T-helper 17 cell (primary cell): ENCODE measurements around the gene MRC2. TPM values are rescaled to one million over a fixed set of nuclear protein-coding genes. Genes with fewer than 3 reads are reported as not detected.
A peak's percentile ranks its signal among the peaks of the same experiment; 100 is the strongest.

Experiments
- ATAC-seq: fragments of 150-1000 bp; cut with Tn5 transposase; 2 replicates; pipeline ENCODE4 v1.10.0; 2021; ENCODE audit warnings: mild to moderate bottlenecking, moderate library complexity
- DNase-seq, 3 donors: peaks; one replicate each; pipeline versions ENCODE4 v3.0.0 to v3.0.0-alpha.2; 2020 to 2021
- H3K9me3 ChIP-seq: one replicate; pipeline ENCODE4 v1.7.0; 2013; ENCODE audit warnings: low read length, mild to moderate bottlenecking; ENCODE audit not compliant: control insufficient read depth, poor library complexity, severe bottlenecking
- H3K27ac Mint-ChIP-seq: one replicate; pipeline ENCODE4 v1.8.0; 2022; ENCODE audit warnings: mild to moderate bottlenecking, moderate library complexity, mixed read lengths
- H3K27me3 Mint-ChIP-seq: one replicate; pipeline ENCODE4 v1.8.0; 2022; ENCODE audit warnings: mixed read lengths
- H3K36me3 Mint-ChIP-seq: one replicate; pipeline ENCODE4 v1.8.0; 2022; ENCODE audit warnings: low read depth, mixed read lengths
- H3K4me1 Mint-ChIP-seq: one replicate; pipeline ENCODE4 v1.8.0; 2022; ENCODE audit warnings: mild to moderate bottlenecking, mixed read lengths
- H3K4me3 Mint-ChIP-seq: one replicate; pipeline ENCODE4 v1.8.0; 2022; ENCODE audit warnings: mild to moderate bottlenecking, moderate library complexity, mixed read lengths
- total RNA-seq, 4 donors: library from RNA in 2 of 4; stranded (reverse) in 2 of 4; gene quantifications; one replicate each; pipeline ENCODE4 v1.2.3 and lab custom pipeline; 2022 to 2026

Gene MRC2
- total RNA-seq, 2 donors from 2014 or later = 4.3 to 4.4 TPM

- ATAC-seq = no peak
- peaks cover 3% of the 10 kb centered on the region for H3K36me3 Mint-ChIP-seq
- H3K9me3 ChIP-seq = no peaks in the 10 kb centered on the region
- no peak overlapping the region for H3K4me3 Mint-ChIP-seq
- H3K27ac Mint-ChIP-seq = peak overlapping the region; percentile 77
- no peak for DNase-seq
- H3K27me3 Mint-ChIP-seq = no peaks in the 10 kb centered on the region
- peaks cover 3% of the 10 kb centered on the region for H3K4me1 Mint-ChIP-seq
Observed at GRCh38 chr17:62616993-62617893, 10.2 kb upstream of the MRC2 start.

DNA sequence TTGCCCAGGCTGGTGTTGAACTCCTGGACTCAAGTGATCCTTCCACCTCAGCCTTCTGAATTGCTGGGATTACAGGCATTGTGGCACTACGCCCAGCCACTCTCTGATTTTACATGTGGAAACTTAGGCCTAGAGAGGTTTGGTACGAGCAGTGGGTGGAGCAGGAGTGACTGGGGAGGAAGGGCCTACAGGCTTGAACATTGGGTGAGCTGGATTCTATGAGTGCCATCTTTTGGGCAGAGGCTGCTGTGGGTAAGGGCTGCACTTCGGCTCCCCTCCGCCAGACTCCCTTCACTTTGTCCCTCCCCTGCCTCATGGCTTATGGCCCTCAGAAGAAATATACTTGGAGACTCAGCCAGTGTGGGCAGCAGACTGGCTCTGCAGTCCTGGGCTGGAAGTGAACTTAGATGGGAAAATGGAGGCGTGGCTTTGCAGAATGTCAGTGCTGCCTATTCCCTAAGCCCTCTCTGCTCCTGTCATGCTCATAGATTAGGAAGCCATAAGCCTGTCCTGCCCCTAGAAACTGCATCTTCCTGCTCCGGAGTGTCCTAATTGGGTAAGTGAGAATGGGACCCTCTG lies 9.5 kb upstream of the MRC2 start:
- DNase-seq = no peak
- peaks cover 2% of the 10 kb centered on the region for H3K4me1 Mint-ChIP-seq
- no peaks in the 10 kb centered on the region for H3K27me3 Mint-ChIP-seq
- H3K4me3 Mint-ChIP-seq = no peak overlapping the region
- no peaks in the 10 kb centered on the region for H3K9me3 ChIP-seq
- no peak for ATAC-seq
- H3K36me3 Mint-ChIP-seq = peaks cover 5% of the 10 kb centered on the region
- H3K27ac Mint-ChIP-seq = peak overlapping the region; percentile 77

- ATAC-seq (no peak), DNase-seq (no peak)
- no peaks in the 10 kb centered on the region for H3K9me3 ChIP-seq
- H3K36me3 Mint-ChIP-seq = peaks cover 5% of the 10 kb centered on the region
- H3K4me3 Mint-ChIP-seq = no peak overlapping the region
- peaks cover 2% of the 10 kb centered on the region for H3K4me1 Mint-ChIP-seq
- no peaks in the 10 kb centered on the region for H3K27me3 Mint-ChIP-seq
- no peak overlapping the region for H3K27ac Mint-ChIP-seq
Observed at GRCh38 chr17:62618647-62619416, 8.6 kb upstream of the MRC2 start.

- DNase-seq = no peak
- peaks cover 2% of the 10 kb centered on the region for H3K36me3 Mint-ChIP-seq
- peak overlapping the region; percentile 56 for H3K27ac Mint-ChIP-seq
- ATAC-seq = no peak
- no peaks in the 10 kb centered on the region for H3K27me3 Mint-ChIP-seq
- no peaks in the 10 kb centered on the region for H3K9me3 ChIP-seq
- H3K4me3 Mint-ChIP-seq = no peak overlapping the region
- H3K4me1 Mint-ChIP-seq = peaks cover 2% of the 10 kb centered on the region
Observed at GRCh38 chr17:62619417-62620155, 7.9 kb upstream of the MRC2 start.

GRCh38 chr17:62621223-62621622 lies 6.2 kb upstream of the MRC2 start:
- Mint-ChIP-seq H3K36me3 (peaks cover 2% of the 10 kb centered on the region), H3K4me3 (no peak overlapping the region), H3K27ac (no peak overlapping the region), H3K4me1 (peaks cover 4% of the 10 kb centered on the region), H3K27me3 (peaks cover 8% of the 10 kb centered on the region)
- H3K9me3 ChIP-seq = no peaks in the 10 kb centered on the region
- no peak for DNase-seq
- ATAC-seq = no peak

- DNase-seq (no peak), ATAC-seq (no peak)
- peaks cover 16% of the 10 kb centered on the region for H3K4me1 Mint-ChIP-seq
- H3K27me3 Mint-ChIP-seq = peaks cover 32% of the 10 kb centered on the region
- H3K4me3 Mint-ChIP-seq = no peak overlapping the region
- no peak overlapping the region for H3K27ac Mint-ChIP-seq
- H3K36me3 Mint-ChIP-seq = peaks cover 5% of the 10 kb centered on the region
- no peaks in the 10 kb centered on the region for H3K9me3 ChIP-seq
Observed at GRCh38 chr17:62625184-62625869, 2.1 kb upstream of the MRC2 start.

DNA sequence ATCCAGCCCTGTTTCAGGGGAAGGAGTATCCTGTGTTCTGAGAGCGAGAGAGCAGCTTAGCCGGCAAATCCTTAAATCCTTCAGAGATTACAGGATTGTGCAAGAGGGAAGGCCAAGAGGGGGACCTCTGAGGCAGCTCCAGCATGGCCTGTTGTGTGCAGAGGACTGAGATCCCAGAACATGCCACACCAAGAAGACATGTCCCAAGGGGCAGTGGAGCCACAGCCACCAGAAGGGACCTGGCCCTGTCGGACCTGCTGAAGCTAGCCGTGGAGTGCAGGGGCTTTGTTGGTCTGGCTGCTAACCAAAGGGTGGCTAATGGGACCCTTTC lies 1.6 kb upstream of the MRC2 start:
- ATAC-seq = no peak

DNA sequence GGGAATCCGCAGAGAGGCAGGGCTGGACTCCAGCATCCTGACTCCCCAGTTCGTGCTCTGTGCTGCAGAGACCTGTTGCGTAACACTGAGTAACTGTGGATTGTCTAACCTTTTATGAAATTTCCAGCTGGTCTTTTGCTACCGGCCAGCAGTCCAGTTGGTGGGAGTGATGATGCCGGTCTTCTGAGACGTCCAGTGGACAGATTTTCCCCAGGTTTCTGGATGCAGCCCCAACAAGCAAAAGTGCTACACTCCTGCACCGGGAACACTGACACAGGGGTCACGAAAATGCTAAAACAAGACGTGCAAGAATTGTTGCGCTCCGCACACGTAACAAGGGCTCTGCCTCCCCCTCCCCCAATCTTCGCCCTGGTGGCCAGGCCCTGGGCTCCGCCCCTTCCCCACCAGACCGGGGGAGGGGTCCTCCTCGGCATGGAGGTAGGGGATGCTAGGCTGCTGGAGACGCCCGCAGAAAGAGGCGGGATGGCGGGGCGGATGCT lies 701 bp upstream of the MRC2 start:
- H3K9me3 ChIP-seq = no peaks in the 10 kb centered on the region
- DNase-seq = no peak
- Mint-ChIP-seq H3K27me3 (peaks cover 35% of the 10 kb centered on the region), H3K27ac (no peak overlapping the region), H3K4me3 (peak overlapping the region; percentile 91), H3K4me1 (peaks cover 16% of the 10 kb centered on the region), H3K36me3 (peaks cover 5% of the 10 kb centered on the region)
- ATAC-seq = no peak

More for the DNA sequence above, 1.6 kb upstream of the MRC2 start:
- Mint-ChIP-seq H3K36me3 (peaks cover 5% of the 10 kb centered on the region), H3K27ac (no peak overlapping the region), H3K27me3 (peaks cover 35% of the 10 kb centered on the region), H3K4me3 (peak overlapping the region; percentile 59), H3K4me1 (peaks cover 16% of the 10 kb centered on the region)
- DNase-seq = no peak
- no peaks in the 10 kb centered on the region for H3K9me3 ChIP-seq

- H3K4me3 Mint-ChIP-seq = peak overlapping the region; percentile 91
- no peaks in the 10 kb centered on the region for H3K9me3 ChIP-seq
- peaks cover 16% of the 10 kb centered on the region for H3K4me1 Mint-ChIP-seq
- H3K36me3 Mint-ChIP-seq = peaks cover 4% of the 10 kb centered on the region
- peaks cover 41% of the 10 kb centered on the region for H3K27me3 Mint-ChIP-seq
- DNase-seq (no peak), ATAC-seq (peak; percentile 52)
- H3K27ac Mint-ChIP-seq = no peak overlapping the region
Observed at GRCh38 chr17:62627904-62628633, 599 bp downstream of the MRC2 start.

GRCh38 chr17:62628831-62629555 lies 1.5 kb downstream of the MRC2 start:
- H3K4me1 Mint-ChIP-seq = peaks cover 16% of the 10 kb centered on the region
- no peak for ATAC-seq
- H3K27ac Mint-ChIP-seq = no peak overlapping the region
- DNase-seq = no peak
- H3K36me3 Mint-ChIP-seq = peaks cover 4% of the 10 kb centered on the region
- peaks cover 41% of the 10 kb centered on the region for H3K27me3 Mint-ChIP-seq
- H3K9me3 ChIP-seq = no peaks in the 10 kb centered on the region
- peak overlapping the region; percentile 91 for H3K4me3 Mint-ChIP-seq

GRCh38 chr17:62629556-62630364 lies 2.3 kb downstream of the MRC2 start:
- DNase-seq = no peak
- H3K9me3 ChIP-seq = no peaks in the 10 kb centered on the region
- Mint-ChIP-seq H3K27me3 (peaks cover 41% of the 10 kb centered on the region), H3K36me3 (peaks cover 4% of the 10 kb centered on the region), H3K27ac (no peak overlapping the region), H3K4me1 (peaks cover 16% of the 10 kb centered on the region), H3K4me3 (no peak overlapping the region)
- no peak for ATAC-seq
